ENCODE results near the gene KCNJ10. TPM values are rescaled to one million over a fixed set of nuclear protein-coding genes. Genes with fewer than 3 reads are reported as not detected.

Gene KCNJ10
- total RNA-seq, 2 experiments from 2014 or later, result 0.11 TPM

DNA sequence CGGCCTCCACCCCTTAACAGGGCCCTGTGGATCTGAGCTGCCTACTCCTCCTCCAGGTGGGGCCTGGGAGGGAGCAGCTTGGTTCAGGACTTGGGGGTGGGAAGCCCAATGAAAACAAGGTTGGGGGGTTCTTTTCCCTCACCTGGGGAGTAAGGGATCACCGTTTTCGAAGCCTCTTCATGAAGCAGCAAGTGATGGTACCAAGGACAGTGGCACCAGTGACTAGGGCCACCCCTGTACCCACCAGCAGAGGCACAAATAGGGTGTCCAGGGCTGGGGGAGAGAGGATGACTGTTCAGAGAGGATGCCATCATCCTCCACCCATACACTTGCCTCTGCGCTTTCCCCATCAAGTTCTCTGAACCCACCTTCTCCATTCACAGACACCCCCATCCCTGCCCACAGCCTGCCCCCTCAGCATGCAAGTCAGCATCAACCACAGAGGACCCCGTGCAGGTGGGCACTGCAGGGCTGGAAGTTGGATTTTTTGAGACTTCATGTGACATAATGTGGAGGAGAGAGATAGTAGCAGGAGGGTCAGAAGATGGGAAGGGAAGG is 21.8 kb upstream of the KCNJ10 start:
- ChIA-PET CTCF (interaction anchor here (1.0 kb wide), 1 partner anchor 13 kb away, joined by 6 read pairs; no protein-coding TSS in a partner anchor), POLR2A (no interaction called here)
- no peaks in the 10 kb centered on the region for H3K9me3 Mint-ChIP-seq (ENCODE audit: low read depth)
- peaks cover 9% of the 10 kb centered on the region for H3K36me3 Mint-ChIP-seq (ENCODE audit: low read depth)
- H3K27me3 Mint-ChIP-seq, result no peaks in the 10 kb centered on the region
- peaks cover 9% of the 10 kb centered on the region for H3K4me1 Mint-ChIP-seq
- intact Hi-C loops (cut with DNase I, micrococcal nuclease), result no loop called here
- H3K4me3 Mint-ChIP-seq, result no peak overlapping the region
- peak overlapping the region; percentile 19 for H3K27ac Mint-ChIP-seq
- ATAC-seq (no peak), DNase-seq (no peak)

DNA sequence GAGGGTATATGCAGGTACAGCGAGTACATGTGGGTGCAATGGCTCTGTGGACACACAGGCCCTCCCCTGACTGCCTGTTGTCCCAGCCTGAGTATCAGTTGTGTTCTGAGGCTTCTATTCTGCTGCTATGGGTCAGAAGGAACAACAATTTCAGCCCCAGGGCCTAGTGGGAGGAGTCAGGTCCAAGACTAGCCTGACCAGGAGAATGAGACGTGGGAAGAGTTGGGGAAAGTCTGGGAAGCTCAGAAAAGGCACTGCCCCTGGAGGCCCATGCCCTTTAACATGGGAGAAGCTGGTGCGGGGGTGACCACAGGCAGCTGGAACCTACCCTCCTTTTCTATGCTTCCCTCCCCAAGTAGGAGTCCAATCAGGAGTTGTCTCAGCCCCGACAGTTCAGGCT is 20.8 kb upstream of the KCNJ10 start:
- Mint-ChIP-seq H3K36me3 (ENCODE audit: low read depth) (peaks cover 9% of the 10 kb centered on the region), H3K9me3 (ENCODE audit: low read depth) (no peaks in the 10 kb centered on the region), H3K4me1 (peaks cover under 1% of the 10 kb centered on the region), H3K4me3 (no peak overlapping the region), H3K27ac (no peak overlapping the region), H3K27me3 (no peaks in the 10 kb centered on the region)
- CTCF ChIA-PET, result interaction anchor here (0.8 to 26.0 kb wide), 2 partner anchors 14 to 30 kb away, joined by 4 to 636 read pairs; partner anchors contain the start of gene KCNJ10
- intact Hi-C loops (cut with DNase I, micrococcal nuclease), result no loop called here
- POLR2A ChIA-PET, result no interaction called here
- DNase-seq (no peak), ATAC-seq (no peak)

DNA sequence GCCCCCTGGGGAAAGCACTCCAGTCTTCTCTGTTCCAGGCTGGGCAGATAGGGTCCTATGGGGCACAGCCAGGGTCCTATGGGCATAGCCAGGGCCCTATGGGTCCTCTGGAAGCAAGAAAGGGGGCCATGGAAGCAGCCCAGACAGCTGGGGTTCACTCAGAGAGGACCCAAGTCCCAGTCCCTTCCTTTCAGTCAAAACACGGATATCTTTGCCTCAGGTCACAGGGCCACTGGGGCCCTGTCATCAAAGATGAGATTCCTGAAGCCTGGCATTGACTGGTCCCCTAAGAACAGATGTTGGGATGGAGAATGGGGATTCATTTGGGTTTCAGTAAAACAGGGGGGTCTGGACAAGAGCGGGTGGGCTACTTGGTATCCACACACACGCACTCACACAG is 19.9 kb upstream of the KCNJ10 start:
- no peaks in the 10 kb centered on the region for H3K27me3 Mint-ChIP-seq
- peaks cover 9% of the 10 kb centered on the region for H3K36me3 Mint-ChIP-seq (ENCODE audit: low read depth)
- intact Hi-C loops (cut with DNase I, micrococcal nuclease), result no loop called here
- ChIA-PET CTCF (interaction anchor here (0.6 to 26.0 kb wide), 3 partner anchors 29 to 162 kb away, joined by 3 to 636 read pairs (median 4); partner anchors contain the start of gene KCNJ10), POLR2A (no interaction called here)
- no peak overlapping the region for H3K4me3 Mint-ChIP-seq
- DNase-seq, result no peak
- H3K4me1 Mint-ChIP-seq, result no peaks in the 10 kb centered on the region
- no peak overlapping the region for H3K27ac Mint-ChIP-seq
- no peaks in the 10 kb centered on the region for H3K9me3 Mint-ChIP-seq (ENCODE audit: low read depth)
- ATAC-seq, result no peak

DNA sequence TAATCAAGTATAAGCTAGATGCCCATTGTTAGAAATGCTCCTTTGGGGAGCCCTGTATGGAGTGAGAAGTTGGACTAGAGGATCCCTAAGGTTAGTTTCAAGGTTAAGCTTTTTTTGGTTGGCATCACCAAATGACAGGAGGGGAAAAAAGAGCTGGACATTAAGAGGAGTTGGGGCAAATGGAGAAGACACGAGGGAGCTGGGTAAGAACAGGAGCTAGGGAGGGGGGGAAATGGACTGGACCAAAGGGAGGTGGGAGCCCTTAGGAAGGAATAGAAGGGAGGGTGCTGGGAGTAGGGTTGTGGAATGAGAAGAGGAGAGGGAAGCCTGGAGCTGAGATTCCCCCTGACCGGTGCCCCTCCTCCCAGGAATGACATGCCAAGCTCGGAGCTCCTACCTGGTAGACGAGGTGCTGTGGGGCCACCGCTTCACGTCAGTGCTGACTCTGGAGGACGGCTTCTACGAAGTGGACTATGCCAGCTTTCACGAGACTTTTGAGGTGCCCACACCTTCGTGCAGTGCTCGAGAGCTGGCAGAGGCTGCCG is 17.2 kb upstream of the KCNJ10 start:
- CTCF ChIA-PET, result interaction anchor here (0.5 to 26.0 kb wide), 11 partner anchors 9 to 204 kb away, joined by 3 to 636 read pairs (median 4); partner anchors contain the start of genes IGSF8 and KCNJ10
- Mint-ChIP-seq H3K9me3 (ENCODE audit: low read depth) (no peaks in the 10 kb centered on the region), H3K4me1 (peaks cover 7% of the 10 kb centered on the region), H3K36me3 (ENCODE audit: low read depth) (peaks cover 12% of the 10 kb centered on the region), H3K27me3 (peaks cover 9% of the 10 kb centered on the region), H3K4me3 (no peak overlapping the region), H3K27ac (no peak overlapping the region)
- no peak for DNase-seq
- no peak for ATAC-seq
- intact Hi-C loops (cut with DNase I, micrococcal nuclease), result no loop called here
- POLR2A ChIA-PET, result interaction anchor here (0.9 to 1.5 kb wide), 2 partner anchors 8 to 11 kb away, joined by 4 to 5 read pairs; partner anchors contain the start of gene IGSF8

DNA sequence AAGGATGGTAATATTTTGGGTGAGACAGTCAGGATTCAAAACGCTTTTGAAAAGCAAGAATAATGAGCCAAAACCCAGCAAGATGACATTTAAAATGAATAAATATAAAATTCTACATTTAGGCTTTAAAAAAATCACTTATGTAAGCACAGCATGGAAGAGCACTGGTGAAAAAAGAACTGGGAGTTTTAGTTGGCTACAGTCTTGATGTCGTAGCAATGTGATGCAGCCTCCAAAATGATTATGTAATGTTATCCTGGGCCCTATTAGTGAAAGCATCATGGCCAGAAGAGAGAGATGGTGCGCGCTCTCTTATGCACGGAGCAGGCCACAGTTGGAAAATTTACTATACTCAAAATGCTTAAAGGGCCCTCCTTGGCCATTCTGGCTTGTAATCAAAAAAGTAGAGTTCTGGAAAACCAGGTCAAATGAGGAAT is 16.5 kb upstream of the KCNJ10 start:
- H3K9me3 Mint-ChIP-seq (ENCODE audit: low read depth), result no peaks in the 10 kb centered on the region
- POLR2A ChIA-PET, result interaction anchor here (0.9 to 1.5 kb wide), 2 partner anchors 9 to 11 kb away, joined by 4 to 5 read pairs; partner anchors contain the start of gene IGSF8
- H3K27ac Mint-ChIP-seq, result no peak overlapping the region
- intact Hi-C loops (cut with DNase I, micrococcal nuclease), result no loop called here
- H3K36me3 Mint-ChIP-seq (ENCODE audit: low read depth), result peaks cover 10% of the 10 kb centered on the region
- ATAC-seq, result no peak
- peaks cover 14% of the 10 kb centered on the region for H3K27me3 Mint-ChIP-seq
- H3K4me1 Mint-ChIP-seq, result peaks cover 7% of the 10 kb centered on the region
- CTCF ChIA-PET, result interaction anchor here (0.7 to 26.0 kb wide), 17 partner anchors 9 to 165 kb away, joined by 3 to 636 read pairs (median 4); partner anchors contain the start of genes IGSF8 and KCNJ10
- H3K4me3 Mint-ChIP-seq, result no peak overlapping the region
- no peak for DNase-seq

DNA sequence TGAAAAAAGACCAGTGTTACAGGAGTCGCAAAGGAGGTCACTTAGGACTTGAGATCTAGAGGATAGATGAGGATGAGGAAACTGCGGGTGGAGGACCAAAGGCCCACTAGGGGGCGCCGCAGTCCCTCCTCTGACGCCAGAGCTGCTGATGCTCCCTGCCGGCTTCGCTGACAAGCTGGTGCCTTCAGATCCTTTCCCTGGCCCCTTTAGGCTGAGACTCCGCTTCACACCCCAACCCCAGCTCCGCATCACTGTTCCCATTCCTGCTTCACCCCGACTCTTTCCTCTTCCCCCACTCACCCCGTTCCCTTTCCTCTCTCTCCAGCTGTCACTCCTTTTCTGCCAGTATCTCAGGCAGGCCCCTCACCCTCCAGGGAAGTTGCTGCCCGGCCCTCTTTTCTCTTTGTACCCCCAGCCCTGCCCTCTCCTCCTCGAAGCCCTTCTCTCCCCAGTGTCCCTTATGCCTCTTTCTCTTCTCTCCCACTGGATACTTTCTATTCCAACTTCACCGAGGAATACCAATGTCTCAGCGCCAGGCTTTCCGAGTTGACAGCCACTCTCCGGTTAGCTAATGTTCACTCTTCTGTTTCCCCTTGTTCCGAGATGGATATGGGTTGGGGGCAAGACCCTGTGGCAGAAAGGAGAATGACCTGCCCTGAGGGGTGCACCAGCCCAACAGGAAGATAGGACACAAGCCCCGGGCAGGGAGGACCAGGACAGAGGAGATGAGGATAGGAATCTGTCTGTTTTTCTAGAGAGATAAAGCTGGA is 15.9 kb upstream of the KCNJ10 start:
- peaks cover 20% of the 10 kb centered on the region for H3K27me3 Mint-ChIP-seq
- peak; percentile 91 for DNase-seq
- intact Hi-C loops (cut with DNase I, micrococcal nuclease), result loop anchor here (1.0 to 2.0 kb wide), 5 partner anchors 12 to 290 kb away; partner anchors contain the start of genes IGSF8 (in 2 of the 2) and PIGM (in 1 of the 2)
- ATAC-seq, result peak; percentile 76
- CTCF ChIA-PET, result interaction anchor here (0.6 to 26.0 kb wide), 32 partner anchors 10 to 383 kb away, joined by 3 to 636 read pairs (median 4); partner anchors contain the start of genes IGSF8, KCNJ10, PEA15 and PIGM
- H3K4me3 Mint-ChIP-seq, result no peak overlapping the region
- peaks cover 10% of the 10 kb centered on the region for H3K36me3 Mint-ChIP-seq (ENCODE audit: low read depth)
- H3K4me1 Mint-ChIP-seq, result peaks cover 12% of the 10 kb centered on the region
- no peaks in the 10 kb centered on the region for H3K9me3 Mint-ChIP-seq (ENCODE audit: low read depth)
- no peak overlapping the region for H3K27ac Mint-ChIP-seq
- POLR2A ChIA-PET, result interaction anchor here (1.5 kb wide), 1 partner anchor 12 kb away, joined by 5 read pairs; the partner anchor contains the start of gene IGSF8

DNA sequence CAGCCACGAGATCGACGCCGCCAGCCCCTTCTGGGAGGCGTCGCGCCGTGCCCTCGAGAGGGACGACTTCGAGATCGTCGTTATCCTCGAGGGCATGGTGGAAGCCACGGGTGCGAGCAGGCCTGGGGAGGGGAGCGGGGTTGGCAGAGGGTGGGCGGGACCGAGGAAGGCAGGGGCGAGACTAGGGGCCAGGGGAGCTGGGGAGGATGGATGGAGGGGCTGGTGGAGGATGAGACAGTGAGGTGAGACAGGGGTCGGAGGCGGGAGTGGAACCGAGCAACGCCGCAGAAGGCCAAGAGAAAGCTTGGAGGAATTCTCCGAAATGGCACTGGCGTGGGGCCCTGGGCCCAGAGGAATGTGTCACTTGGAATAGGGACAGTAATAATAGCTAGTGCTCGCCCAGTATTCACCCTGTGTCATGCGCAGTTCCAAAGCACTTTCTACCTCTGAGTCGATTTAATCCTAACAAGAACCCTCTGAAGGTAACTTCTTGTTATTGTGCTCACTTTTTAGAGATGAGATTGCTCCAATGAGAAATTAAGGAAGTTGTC is 14.9 kb upstream of the KCNJ10 start:
- peaks cover 26% of the 10 kb centered on the region for H3K27me3 Mint-ChIP-seq

DNA sequence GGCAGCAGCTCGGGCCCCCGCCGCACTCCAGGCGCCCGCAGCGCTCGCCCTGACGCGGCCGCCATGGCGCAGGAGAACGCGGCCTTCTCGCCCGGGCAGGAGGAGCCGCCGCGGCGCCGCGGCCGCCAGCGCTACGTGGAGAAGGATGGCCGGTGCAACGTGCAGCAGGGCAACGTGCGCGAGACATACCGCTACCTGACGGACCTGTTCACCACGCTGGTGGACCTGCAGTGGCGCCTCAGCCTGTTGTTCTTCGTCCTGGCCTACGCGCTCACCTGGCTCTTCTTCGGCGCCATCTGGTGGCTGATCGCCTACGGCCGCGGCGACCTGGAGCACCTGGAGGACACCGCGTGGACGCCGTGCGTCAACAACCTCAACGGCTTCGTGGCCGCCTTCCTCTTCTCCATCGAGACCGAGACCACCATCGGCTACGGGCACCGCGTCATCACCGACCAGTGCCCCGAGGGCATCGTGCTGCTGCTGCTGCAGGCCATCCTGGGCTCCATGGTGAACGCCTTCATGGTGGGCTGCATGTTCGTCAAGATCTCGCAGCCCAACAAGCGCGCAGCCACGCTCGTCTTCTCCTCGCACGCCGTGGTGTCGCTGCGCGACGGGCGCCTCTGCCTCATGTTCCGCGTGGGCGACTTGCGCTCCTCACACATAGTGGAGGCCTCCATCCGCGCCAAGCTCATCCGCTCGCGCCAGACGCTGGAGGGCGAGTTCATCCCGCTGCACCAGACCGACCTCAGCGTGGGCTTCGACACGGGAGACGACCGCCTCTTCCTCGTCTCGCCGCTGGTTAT is 14.2 kb upstream of the KCNJ10 start:
- Mint-ChIP-seq H3K4me1 (peaks cover 23% of the 10 kb centered on the region), H3K9me3 (ENCODE audit: low read depth) (no peaks in the 10 kb centered on the region), H3K36me3 (ENCODE audit: low read depth) (peaks cover 9% of the 10 kb centered on the region), H3K4me3 (peak overlapping the region; percentile 52), H3K27me3 (peaks cover 29% of the 10 kb centered on the region), H3K27ac (peak overlapping the region; percentile 15)
- POLR2A ChIA-PET, result no interaction called here
- ATAC-seq, result peak; percentile 73
- peak; percentile 87 for DNase-seq
- intact Hi-C loops (cut with DNase I, micrococcal nuclease), result loop anchor here (1.0 to 5.0 kb wide), 6 partner anchors 15 to 147 kb away; partner anchors contain the start of genes PIGM (in 2 of the 2) and IGSF8 (in 1 of the 2)
- CTCF ChIA-PET, result interaction anchor here (0.7 to 26.0 kb wide), 13 partner anchors 12 to 272 kb away, joined by 3 to 636 read pairs (median 5); partner anchors contain the start of genes IGSF8, KCNJ10, PEA15 and PIGM

More for the DNA sequence above, 14.9 kb upstream of the KCNJ10 start:
- Mint-ChIP-seq H3K27ac (no peak overlapping the region), H3K36me3 (ENCODE audit: low read depth) (peaks cover 10% of the 10 kb centered on the region), H3K4me3 (no peak overlapping the region), H3K9me3 (ENCODE audit: low read depth) (no peaks in the 10 kb centered on the region), H3K4me1 (peaks cover 22% of the 10 kb centered on the region)
- intact Hi-C loops (cut with DNase I, micrococcal nuclease), result loop anchor here (1.0 to 5.0 kb wide), 8 partner anchors 13 to 291 kb away; partner anchors contain the start of genes IGSF8 (in 2 of the 2) and PIGM (in 2 of the 2)
- ChIA-PET POLR2A (no interaction called here), CTCF (interaction anchor here (0.6 to 26.0 kb wide), 18 partner anchors 11 to 378 kb away, joined by 3 to 636 read pairs (median 4); partner anchors contain the start of genes IGSF8, KCNJ10, PEA15 and PIGM)
- no peak for ATAC-seq
- no peak for DNase-seq

DNA sequence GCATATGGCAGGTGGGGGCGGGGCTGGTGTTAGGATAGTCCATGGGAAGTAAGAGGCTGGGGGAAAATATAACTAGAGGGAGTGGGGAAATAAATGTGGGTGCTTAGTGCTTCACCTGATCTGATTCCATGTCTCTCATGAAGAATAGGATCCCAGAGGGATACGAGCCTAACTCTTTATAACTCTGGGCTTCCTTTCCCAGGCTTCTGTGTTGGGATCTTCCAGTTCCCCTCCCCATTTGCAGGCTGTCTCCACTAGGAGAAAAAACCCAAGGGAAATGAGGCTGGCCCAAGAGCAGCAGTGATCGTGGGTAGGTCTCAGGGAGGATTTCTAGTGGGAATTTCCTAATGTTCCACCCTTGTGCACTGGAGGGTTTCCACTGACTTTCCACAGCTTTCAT is 13.0 kb upstream of the KCNJ10 start:
- Mint-ChIP-seq H3K36me3 (ENCODE audit: low read depth) (peaks cover 6% of the 10 kb centered on the region), H3K4me3 (no peak overlapping the region)

DNA sequence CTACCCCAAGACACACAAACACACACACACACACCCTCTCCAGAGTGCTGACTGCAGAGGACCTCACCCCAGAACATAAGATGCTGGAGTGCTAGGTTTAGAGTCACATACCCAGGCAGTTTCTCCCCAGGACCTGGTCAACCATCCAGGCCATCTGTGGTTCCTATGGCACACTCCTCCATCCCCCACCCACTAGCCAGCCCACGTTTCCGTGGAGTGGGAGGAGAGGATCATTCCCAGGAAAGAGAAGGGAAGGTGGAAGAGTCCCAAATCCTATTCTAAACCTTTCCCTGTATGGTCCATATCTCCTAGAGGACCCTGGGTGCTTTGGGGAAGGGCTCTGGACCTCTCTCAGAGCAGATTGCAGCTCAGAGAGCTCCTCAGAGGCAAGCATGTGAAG is 12.5 kb upstream of the KCNJ10 start:
- H3K4me3 Mint-ChIP-seq, result no peak overlapping the region
- POLR2A ChIA-PET, result no interaction called here
- peaks cover 35% of the 10 kb centered on the region for H3K27me3 Mint-ChIP-seq
- H3K9me3 Mint-ChIP-seq (ENCODE audit: low read depth), result no peaks in the 10 kb centered on the region
- DNase-seq, result no peak
- no peak overlapping the region for H3K27ac Mint-ChIP-seq
- CTCF ChIA-PET, result interaction anchor here (0.7 to 26.0 kb wide), 4 partner anchors 15 to 170 kb away, joined by 3 to 636 read pairs (median 9); partner anchors contain the start of gene KCNJ10
- H3K4me1 Mint-ChIP-seq, result peaks cover 23% of the 10 kb centered on the region
- H3K36me3 Mint-ChIP-seq (ENCODE audit: low read depth), result peaks cover 6% of the 10 kb centered on the region
- ATAC-seq, result no peak
- intact Hi-C loops (cut with DNase I, micrococcal nuclease), result loop anchor here in 1 of 2 experiments (5.0 kb wide), 2 partner anchors 50 to 145 kb away; partner anchors contain the start of gene PIGM

More for the DNA sequence above, 13.0 kb upstream of the KCNJ10 start:
- H3K9me3 Mint-ChIP-seq (ENCODE audit: low read depth), result no peaks in the 10 kb centered on the region
- H3K27ac Mint-ChIP-seq, result no peak overlapping the region
- ChIA-PET CTCF (interaction anchor here (0.7 to 26.0 kb wide), 5 partner anchors 13 to 314 kb away, joined by 3 to 636 read pairs (median 4); partner anchors contain the start of gene KCNJ10), POLR2A (no interaction called here)
- intact Hi-C loops (cut with DNase I, micrococcal nuclease), result loop anchor here in 1 of 2 experiments (5.0 kb wide), 2 partner anchors 51 to 146 kb away; partner anchors contain the start of gene PIGM
- DNase-seq (no peak), ATAC-seq (no peak)
- peaks cover 23% of the 10 kb centered on the region for H3K4me1 Mint-ChIP-seq
- peaks cover 34% of the 10 kb centered on the region for H3K27me3 Mint-ChIP-seq
